CD14-positive monocyte (primary cell): Measurements from ENCODE around the gene CDIP1. TPM values are rescaled to one million over a fixed set of nuclear protein-coding genes. Genes with fewer than 3 reads are reported as not detected.

Experiments
- DNase-seq, 3 donors: peaks; one replicate each; pipeline ENCODE4 v3.0.0-alpha.2; 2011 to 2022
- H2AFZ ChIP-seq: 2 replicates; pipeline ENCODE4 v1.6.0; 2012; ENCODE audit warnings: mild to moderate bottlenecking, low read depth, low read length, inconsistent platforms; ENCODE audit not compliant: insufficient read depth, poor library complexity, severe bottlenecking
- H3K27ac ChIP-seq, 2 donors: 1 replicate in 1 of 2; 2 replicates in 1 of 2; pipeline ENCODE4 v1.5.1; 2012 to 2013; ENCODE audit warnings: low read length in 2 of 2, control low read depth in 1 of 2, inconsistent platforms in 1 of 2, low read depth in 1 of 2, mild to moderate bottlenecking in 1 of 2
- H3K27me3 ChIP-seq, 2 donors: one replicate each; pipeline versions ENCODE4 v1.6.0 to v1.6.1; 2011 to 2013; ENCODE audit warnings: low read length in 2 of 2; ENCODE audit not compliant: control insufficient read depth in 2 of 2, insufficient read depth in 2 of 2
- H3K36me3 ChIP-seq, 2 donors: replicated peaks in 1 of 2; 1 replicate in 1 of 2; 2 replicates in 1 of 2; pipeline versions ENCODE4 v1.5.1 to v1.6.1; 2012 to 2013; ENCODE audit warnings: low read length in 2 of 2, control low read depth in 1 of 2, inconsistent platforms in 1 of 2, mild to moderate bottlenecking in 1 of 2; ENCODE audit not compliant: insufficient read depth in 2 of 2, control insufficient read depth in 1 of 2
- H3K4me1 ChIP-seq, 2 donors: 1 replicate in 1 of 2; 2 replicates in 1 of 2; pipeline versions ENCODE4 v1.5.1 to v1.6.1; 2012 to 2013; ENCODE audit warnings: low read length in 2 of 2, control low read depth in 1 of 2, inconsistent platforms in 1 of 2, mild to moderate bottlenecking in 1 of 2, moderate library complexity in 1 of 2; ENCODE audit not compliant: insufficient read depth in 2 of 2, control insufficient read depth in 1 of 2
- H3K4me2 ChIP-seq: replicated peaks from 2 replicates; pipeline ENCODE3; 2012; ENCODE audit warnings: low read length, moderate library complexity, mild to moderate bottlenecking; ENCODE audit not compliant: poor library complexity, severe bottlenecking; ENCODE audit errors: extremely low read depth
- H3K4me3 ChIP-seq, 3 experiments: fragments of 200-600 bp in 1 of 3; sonication (generic) in 1 of 3; replicated peaks in 1 of 3; 1 replicate in 2 of 3; 2 replicates in 1 of 3; pipeline ENCODE4 v1.5.1; 2011 to 2013; ENCODE audit warnings: low read length in 3 of 3, mild to moderate bottlenecking in 3 of 3, control low read depth in 2 of 3, low read depth in 2 of 3, inconsistent platforms in 1 of 3, moderate library complexity in 1 of 3
- H3K79me2 ChIP-seq: 2 replicates; pipeline ENCODE4 v1.6.0; 2012; ENCODE audit warnings: mild to moderate bottlenecking, control low read depth, inconsistent platforms, low read length, moderate library complexity; ENCODE audit not compliant: insufficient read depth
- H3K9ac ChIP-seq: 2 replicates; pipeline ENCODE4 v1.6.0; 2017; ENCODE audit warnings: low read length, mild to moderate bottlenecking; ENCODE audit not compliant: insufficient read depth, poor library complexity, severe bottlenecking
- H3K9me3 ChIP-seq, 2 donors: replicated peaks in 1 of 2; 1 replicate in 1 of 2; 2 replicates in 1 of 2; pipeline versions ENCODE4 v1.5.1 to v1.6.1; 2012 to 2013; ENCODE audit warnings: low read length in 2 of 2, control low read depth in 1 of 2; ENCODE audit not compliant: control insufficient read depth in 1 of 2, insufficient read depth in 1 of 2
- H4K20me1 ChIP-seq: 2 replicates; pipeline ENCODE4 v1.6.0; 2012; ENCODE audit warnings: mild to moderate bottlenecking, low read length, control low read depth, moderate library complexity; ENCODE audit not compliant: insufficient read depth
- H3K27ac Mint-ChIP-seq, 7 donors: one replicate each; pipeline ENCODE4 v1.8.0; 2020; ENCODE audit warnings: mild to moderate bottlenecking in 7 of 7, mixed read lengths in 7 of 7, moderate library complexity in 6 of 7, inconsistent platforms in 2 of 7
- H3K27me3 Mint-ChIP-seq, 3 donors: one replicate each; pipeline ENCODE4 v1.8.0; 2021 to 2022; ENCODE audit warnings: low read depth in 3 of 3, mild to moderate bottlenecking in 3 of 3, mixed read lengths in 3 of 3, moderate library complexity in 3 of 3, inconsistent platforms in 1 of 3
- H3K36me3 Mint-ChIP-seq, 2 donors: one replicate each; pipeline ENCODE4 v1.8.0; 2020; ENCODE audit warnings: mixed read lengths in 2 of 2, inconsistent platforms in 1 of 2, mild to moderate bottlenecking in 1 of 2
- H3K4me1 Mint-ChIP-seq: one replicate; pipeline ENCODE4 v1.8.0; 2020; ENCODE audit warnings: mild to moderate bottlenecking, mixed read lengths
- H3K4me3 Mint-ChIP-seq, 2 donors: one replicate each; pipeline ENCODE4 v1.8.0; 2020; ENCODE audit warnings: mild to moderate bottlenecking in 2 of 2, mixed read lengths in 2 of 2, moderate library complexity in 1 of 2
- H3K9me3 Mint-ChIP-seq, 7 donors: one replicate each; pipeline ENCODE4 v1.8.0; 2020 to 2022; ENCODE audit warnings: mixed read lengths in 7 of 7, mild to moderate bottlenecking in 6 of 7, moderate library complexity in 6 of 7, inconsistent platforms in 2 of 7
- CTCF ChIP-seq: fragments of 200-600 bp; IDR thresholded peaks from one replicate; pipeline ENCODE4 v1.8.0; 2022; ENCODE audit warnings: antibody characterized with exemption, mild to moderate bottlenecking
- WGBS: methylation state at CpG from one replicate; pipeline ENCODE4 v1.1.5; 2013; ENCODE audit warnings: missing lambda C conversion rate; ENCODE audit not compliant: insufficient coverage; 5-methylcytosine and 5-hydroxymethylcytosine counted together
- intact Hi-C, 2 donors: fragments of 100-400 bp; cut with micrococcal nuclease; formaldehyde crosslinking; loops; one replicate each; pipeline versions ENCODE4 v1.15.0 to v1.15.1; 2023
- polyA plus RNA-seq, 3 donors: library from polyadenylated mRNA; depleted of rRNA in 1 of 3; unstranded in 2 of 3; stranded (reverse) in 1 of 3; fragments of 300-500 nt in 2 of 3; fragments of >200 nt in 1 of 3; fragmentation: Illumina TruSeq in 2 of 3; gene quantifications; 1 replicate in 2 of 3; 2 replicates in 1 of 3; pipeline ENCODE4 v1.2.3, GENCODE V29; 2012 to 2021

The CDIP1 gene
- polyA plus RNA-seq, 3 donors, result 8.6 to 11.2 (median 10.8) TPM

- Histone ChIP-seq H3K9ac (no peak overlapping the region), H3K27ac (no peak overlapping the region), H3K27me3 (peaks cover 0 to 4% of the 10 kb centered on the region in 2 donors), H3K4me1 (peaks cover 12 to 19% of the 10 kb centered on the region in 2 donors), H3K79me2 (peaks cover 42% of the 10 kb centered on the region), H4K20me1 (peaks cover 14% of the 10 kb centered on the region), H2AFZ (no peak overlapping the region), H3K9me3 (peaks cover 9 to 14% of the 10 kb centered on the region in 2 donors), H3K4me3 (no peak overlapping the region), H3K36me3 (peaks cover 10 to 14% of the 10 kb centered on the region in 2 donors), H3K4me2 (no peak overlapping the region)
- no peak overlapping the region for H3K4me3 Mint-ChIP-seq
- TF ChIP-seq CTCF, result no peak
- H3K4me1 Mint-ChIP-seq, result peaks cover 25% of the 10 kb centered on the region
- H3K36me3 Mint-ChIP-seq, result peaks cover 36 to 39% of the 10 kb centered on the region in 2 donors
- H3K27me3 Mint-ChIP-seq, result peaks cover 9 to 10% (median 10%) of the 10 kb centered on the region in 3 donors
- no peak for DNase-seq
- WGBS, result 62% methylated on average over 7 of the region's 7 CpGs
- intact Hi-C loops, result no loop called here
- peaks cover 6 to 26% (median 19%) of the 10 kb centered on the region in 7 donors for H3K9me3 Mint-ChIP-seq
- H3K27ac Mint-ChIP-seq, result peak overlapping the region in 1 of 7 donors; percentile 19
These were observed 2.9 kb downstream of the CDIP1 start for GRCh38 chr16:4535627-4536108.

GRCh38 chr16:4534151-4534790, 4.3 kb downstream of the CDIP1 start:
- H3K79me2 ChIP-seq, result peaks cover 42% of the 10 kb centered on the region
- H4K20me1 ChIP-seq, result peaks cover 14% of the 10 kb centered on the region
- intact Hi-C loops, result no loop called here
- 92% methylated on average over 9 of the region's 13 CpGs for WGBS
- Mint-ChIP-seq H3K9me3 (peaks cover 0 to 12% (median 7%) of the 10 kb centered on the region in 7 donors), H3K4me3 (no peak overlapping the region), H3K4me1 (peaks cover 28% of the 10 kb centered on the region), H3K36me3 (peaks cover 27 to 35% of the 10 kb centered on the region in 2 donors), H3K27ac (peak overlapping the region in 1 of 7 donors; percentile 25), H3K27me3 (peaks cover 9 to 10% (median 10%) of the 10 kb centered on the region in 3 donors)
- peaks cover 10 to 14% of the 10 kb centered on the region in 2 donors for H3K36me3 ChIP-seq
- H3K9me3 ChIP-seq, result peaks cover 0 to under 1% of the 10 kb centered on the region in 2 donors
- peaks cover 12 to 25% of the 10 kb centered on the region in 2 donors for H3K4me1 ChIP-seq
- H3K4me3 ChIP-seq, result no peak overlapping the region
- peaks cover 0 to 4% of the 10 kb centered on the region in 2 donors for H3K27me3 ChIP-seq
- H2AFZ ChIP-seq, result no peak overlapping the region
- no peak for TF ChIP-seq CTCF
- no peak overlapping the region for H3K9ac ChIP-seq
- no peak overlapping the region for H3K27ac ChIP-seq
- no peak for DNase-seq
- H3K4me2 ChIP-seq, result no peak overlapping the region
